Measurements from ENCODE around the gene SLC29A3.

SLC29A3 gene

GRCh38 chr10:71324743-71325142 lies 5.7 kb downstream of the SLC29A3 start:
- TF ChIP-seq, protein P1, sequence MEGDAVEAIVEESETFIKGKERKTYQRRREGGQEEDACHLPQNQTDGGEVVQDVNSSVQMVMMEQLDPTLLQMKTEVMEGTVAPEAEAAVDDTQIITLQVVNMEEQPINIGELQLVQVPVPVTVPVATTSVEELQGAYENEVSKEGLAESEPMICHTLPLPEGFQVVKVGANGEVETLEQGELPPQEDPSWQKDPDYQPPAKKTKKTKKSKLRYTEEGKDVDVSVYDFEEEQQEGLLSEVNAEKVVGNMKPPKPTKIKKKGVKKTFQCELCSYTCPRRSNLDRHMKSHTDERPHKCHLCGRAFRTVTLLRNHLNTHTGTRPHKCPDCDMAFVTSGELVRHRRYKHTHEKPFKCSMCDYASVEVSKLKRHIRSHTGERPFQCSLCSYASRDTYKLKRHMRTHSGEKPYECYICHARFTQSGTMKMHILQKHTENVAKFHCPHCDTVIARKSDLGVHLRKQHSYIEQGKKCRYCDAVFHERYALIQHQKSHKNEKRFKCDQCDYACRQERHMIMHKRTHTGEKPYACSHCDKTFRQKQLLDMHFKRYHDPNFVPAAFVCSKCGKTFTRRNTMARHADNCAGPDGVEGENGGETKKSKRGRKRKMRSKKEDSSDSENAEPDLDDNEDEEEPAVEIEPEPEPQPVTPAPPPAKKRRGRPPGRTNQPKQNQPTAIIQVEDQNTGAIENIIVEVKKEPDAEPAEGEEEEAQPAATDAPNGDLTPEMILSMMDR (IDR thresholded peaks at IDR 0.05; ENCODE audit: extremely low read depth, insufficient read depth, missing control alignments): no peak
- DNase-seq (ENCODE audit: low spot score): no peak
- in situ Hi-C loops (cut with MboI; ENCODE audit: low pct_unique_long_range_greater_than_20kb, low sequenced_read_pairs, unreplicated experiment): no loop called here

GRCh38 chr10:71325267-71325666 lies 6.2 kb downstream of the SLC29A3 start:
- in situ Hi-C loops (cut with MboI; ENCODE audit: low pct_unique_long_range_greater_than_20kb, low sequenced_read_pairs, unreplicated experiment): no loop called here
- TF ChIP-seq, protein P1 (IDR thresholded peaks at IDR 0.05; ENCODE audit: extremely low read depth, insufficient read depth, missing control alignments): no peak
- no peak for DNase-seq (ENCODE audit: low spot score)

- TF ChIP-seq, protein P1 (IDR thresholded peaks at IDR 0.05; ENCODE audit: extremely low read depth, insufficient read depth, missing control alignments): no peak
- no peak for DNase-seq (ENCODE audit: low spot score)
Measured at GRCh38 chr10:71326464-71326881, 7.4 kb downstream of the SLC29A3 start.

DNA sequence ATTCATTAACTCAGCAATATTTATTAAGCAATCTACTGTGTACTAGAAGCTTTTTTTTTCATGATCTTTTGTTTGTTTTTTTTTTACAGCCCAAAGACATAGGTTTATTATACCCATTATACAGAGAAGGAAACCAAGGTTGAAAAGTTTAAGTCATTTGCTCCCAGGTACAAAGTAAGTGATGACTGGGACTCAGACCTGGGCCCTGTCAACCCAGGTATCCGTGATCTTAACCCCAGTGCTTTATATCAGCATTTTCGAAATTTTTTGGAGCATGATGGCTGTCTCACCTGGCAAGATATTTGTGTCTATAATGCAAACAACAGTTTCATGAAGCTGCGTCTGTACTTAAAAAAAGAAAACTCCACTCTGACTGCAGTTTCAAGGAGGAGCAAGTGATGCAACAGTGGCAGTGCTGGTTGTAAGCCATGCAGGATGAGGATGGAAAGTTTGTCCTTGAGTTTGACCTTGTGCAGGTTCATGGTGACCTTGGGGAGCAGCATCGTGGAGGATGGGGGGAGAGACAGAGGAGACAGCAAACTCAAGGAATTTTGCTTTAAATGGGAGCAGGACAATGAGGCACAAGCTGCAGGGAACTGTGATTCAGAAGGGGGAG lies 11.8 kb downstream of the SLC29A3 start:
- in situ Hi-C loops (cut with MboI; ENCODE audit: low pct_unique_long_range_greater_than_20kb, low sequenced_read_pairs, unreplicated experiment): no loop called here
- no peak for DNase-seq (ENCODE audit: low spot score)
- TF ChIP-seq, protein P1 (IDR thresholded peaks at IDR 0.05; ENCODE audit: extremely low read depth, insufficient read depth, missing control alignments): no peak

More at GRCh38 chr10:71326464-71326881, 7.4 kb downstream of the SLC29A3 start:
- in situ Hi-C loops (cut with MboI; ENCODE audit: low pct_unique_long_range_greater_than_20kb, low sequenced_read_pairs, unreplicated experiment): no loop called here

- in situ Hi-C loops (cut with MboI; ENCODE audit: low pct_unique_long_range_greater_than_20kb, low sequenced_read_pairs, unreplicated experiment): no loop called here
- TF ChIP-seq, protein P1 (IDR thresholded peaks at IDR 0.05; ENCODE audit: extremely low read depth, insufficient read depth, missing control alignments): no peak
- no peak for DNase-seq (ENCODE audit: low spot score)
Measured at GRCh38 chr10:71331736-71332135, 12.7 kb downstream of the SLC29A3 start.

GRCh38 chr10:71332466-71332865 lies 13.4 kb downstream of the SLC29A3 start:
- in situ Hi-C loops (cut with MboI; ENCODE audit: low pct_unique_long_range_greater_than_20kb, low sequenced_read_pairs, unreplicated experiment): no loop called here
- DNase-seq (ENCODE audit: low spot score): no peak
- TF ChIP-seq, protein P1 (IDR thresholded peaks at IDR 0.05; ENCODE audit: extremely low read depth, insufficient read depth, missing control alignments): no peak

All from GM13977 (cell line).